GM10266 (cell line): ENCODE measurements around the gene FARP1.

Experiments used
- DNase-seq: peaks from one replicate; pipeline ENCODE4 v3.0.0; 2012; ENCODE audit errors: extremely low spot score
- CTCF ChIP-seq: IDR thresholded peaks from 2 replicates; pipeline ENCODE4 v1.5.1; 2012; ENCODE audit warnings: mild to moderate bottlenecking, low read depth; ENCODE audit not compliant: control insufficient read depth, insufficient read depth; ENCODE audit errors: missing control alignments

Gene FARP1

GRCh38 chr13:98495627-98496478, 353.0 kb downstream of the FARP1 start:
- DNase-seq, result no peak
- TF ChIP-seq CTCF, result no peak

GRCh38 chr13:98496479-98496791, 353.5 kb downstream of the FARP1 start:
- no peak for TF ChIP-seq CTCF

GRCh38 chr13:98496966-98497365, 354.1 kb downstream of the FARP1 start:
- TF ChIP-seq CTCF, result no peak

More at GRCh38 chr13:98496479-98496791, 353.5 kb downstream of the FARP1 start:
- DNase-seq, result no peak

GRCh38 chr13:98500963-98501421, 358.1 kb downstream of the FARP1 start:
- no peak for TF ChIP-seq CTCF

More at GRCh38 chr13:98496966-98497365, 354.1 kb downstream of the FARP1 start:
- no peak for DNase-seq

DNA sequence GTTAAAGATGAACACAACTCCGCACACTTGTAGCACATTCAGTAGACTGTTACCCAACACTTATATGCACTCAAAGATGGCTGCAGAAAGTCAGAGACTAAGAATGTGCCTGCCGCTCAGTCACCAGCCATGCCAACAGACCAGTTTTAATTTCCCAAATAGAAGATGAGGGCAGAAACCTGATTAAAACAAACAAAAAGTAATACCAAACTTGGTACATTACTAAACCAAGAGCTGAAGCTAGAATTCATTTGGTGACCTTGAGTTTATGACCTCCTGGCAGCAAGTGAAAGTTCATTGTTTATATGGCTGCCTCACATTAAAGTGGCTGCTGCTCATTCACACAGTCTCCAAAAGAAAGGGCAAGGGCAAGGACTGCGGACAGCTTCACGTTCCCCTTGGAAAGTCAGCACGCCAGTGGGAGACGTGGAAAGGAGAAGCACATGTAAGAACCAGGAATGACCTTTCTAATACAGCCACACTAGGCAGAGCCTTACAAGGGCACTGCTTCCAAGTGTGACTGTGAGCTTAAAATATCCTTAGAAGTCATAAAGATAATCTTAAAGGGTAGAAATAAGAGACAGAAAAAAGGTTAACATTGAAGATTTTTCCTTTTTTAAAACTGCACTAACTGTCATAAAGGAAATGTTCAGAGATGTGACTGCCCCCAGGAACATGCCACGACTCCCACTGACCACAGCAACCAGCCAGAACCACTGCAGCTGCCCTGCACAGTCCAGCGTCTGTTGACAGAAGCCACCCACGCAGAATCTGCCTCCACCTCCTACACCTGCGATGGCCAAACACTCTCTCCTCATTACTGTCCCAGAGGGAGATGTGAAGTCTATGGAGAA, 360.5 kb downstream of the FARP1 start:
- DNase-seq, result no peak
- no peak for TF ChIP-seq CTCF

More at GRCh38 chr13:98500963-98501421, 358.1 kb downstream of the FARP1 start:
- peak; percentile 61 for DNase-seq

DNA sequence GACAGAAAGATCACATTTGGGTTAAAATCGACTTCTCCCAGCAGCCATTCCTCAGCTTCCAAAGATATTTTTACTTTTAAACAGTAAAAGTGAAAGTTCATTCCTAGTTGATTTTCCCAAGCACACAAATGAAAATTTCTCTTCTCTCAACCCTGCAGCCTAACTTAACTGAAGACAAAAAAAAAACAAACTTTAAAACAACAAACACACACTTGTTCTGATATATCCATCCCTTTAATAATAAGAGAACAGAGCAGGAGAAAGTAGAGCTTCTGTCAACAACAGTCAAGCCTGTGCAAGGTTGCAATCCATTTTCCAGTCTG, 361.1 kb downstream of the FARP1 start:
- no peak for DNase-seq
- no peak for TF ChIP-seq CTCF

- DNase-seq, result no peak
- TF ChIP-seq CTCF, result no peak
These were observed 361.6 kb downstream of the FARP1 start for GRCh38 chr13:98504371-98504963.
